ENCODE measurements around the gene ACAT2.
A peak's percentile ranks its signal among the peaks of the same experiment; 100 is the strongest.

ACAT2 gene

DNA sequence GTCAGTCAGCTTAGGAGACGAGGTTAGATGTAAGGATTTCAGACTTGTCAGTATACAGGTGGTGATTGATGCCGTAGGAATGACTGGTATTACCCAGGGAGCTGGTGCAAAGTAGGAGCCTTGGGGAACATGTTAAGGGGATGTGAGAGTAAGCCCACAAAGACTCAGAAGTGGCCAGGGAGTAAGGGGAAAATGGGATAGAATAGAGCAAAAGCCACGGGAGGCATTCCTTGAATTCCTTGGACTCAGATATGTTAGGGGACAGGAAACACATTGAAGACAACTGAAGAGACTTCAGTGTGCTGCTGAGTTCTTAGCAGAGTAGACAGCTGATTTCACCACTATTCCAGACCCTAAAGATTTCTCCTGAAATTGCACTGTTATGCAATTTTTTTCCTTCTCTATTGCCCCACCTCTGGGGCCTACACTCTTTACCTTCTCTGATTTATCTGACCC is 1.2 kb upstream of the ACAT2 start:
- Histone ChIP-seq H3K4me3 (no peak overlapping the region), H3K27ac (peak overlapping the region; percentile 21 to 93)
- no peak for DNase-seq (ENCODE audit: low spot score)
- TF ChIP-seq, protein P1, sequence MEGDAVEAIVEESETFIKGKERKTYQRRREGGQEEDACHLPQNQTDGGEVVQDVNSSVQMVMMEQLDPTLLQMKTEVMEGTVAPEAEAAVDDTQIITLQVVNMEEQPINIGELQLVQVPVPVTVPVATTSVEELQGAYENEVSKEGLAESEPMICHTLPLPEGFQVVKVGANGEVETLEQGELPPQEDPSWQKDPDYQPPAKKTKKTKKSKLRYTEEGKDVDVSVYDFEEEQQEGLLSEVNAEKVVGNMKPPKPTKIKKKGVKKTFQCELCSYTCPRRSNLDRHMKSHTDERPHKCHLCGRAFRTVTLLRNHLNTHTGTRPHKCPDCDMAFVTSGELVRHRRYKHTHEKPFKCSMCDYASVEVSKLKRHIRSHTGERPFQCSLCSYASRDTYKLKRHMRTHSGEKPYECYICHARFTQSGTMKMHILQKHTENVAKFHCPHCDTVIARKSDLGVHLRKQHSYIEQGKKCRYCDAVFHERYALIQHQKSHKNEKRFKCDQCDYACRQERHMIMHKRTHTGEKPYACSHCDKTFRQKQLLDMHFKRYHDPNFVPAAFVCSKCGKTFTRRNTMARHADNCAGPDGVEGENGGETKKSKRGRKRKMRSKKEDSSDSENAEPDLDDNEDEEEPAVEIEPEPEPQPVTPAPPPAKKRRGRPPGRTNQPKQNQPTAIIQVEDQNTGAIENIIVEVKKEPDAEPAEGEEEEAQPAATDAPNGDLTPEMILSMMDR (IDR thresholded peaks at IDR 0.05) = no peak

DNA sequence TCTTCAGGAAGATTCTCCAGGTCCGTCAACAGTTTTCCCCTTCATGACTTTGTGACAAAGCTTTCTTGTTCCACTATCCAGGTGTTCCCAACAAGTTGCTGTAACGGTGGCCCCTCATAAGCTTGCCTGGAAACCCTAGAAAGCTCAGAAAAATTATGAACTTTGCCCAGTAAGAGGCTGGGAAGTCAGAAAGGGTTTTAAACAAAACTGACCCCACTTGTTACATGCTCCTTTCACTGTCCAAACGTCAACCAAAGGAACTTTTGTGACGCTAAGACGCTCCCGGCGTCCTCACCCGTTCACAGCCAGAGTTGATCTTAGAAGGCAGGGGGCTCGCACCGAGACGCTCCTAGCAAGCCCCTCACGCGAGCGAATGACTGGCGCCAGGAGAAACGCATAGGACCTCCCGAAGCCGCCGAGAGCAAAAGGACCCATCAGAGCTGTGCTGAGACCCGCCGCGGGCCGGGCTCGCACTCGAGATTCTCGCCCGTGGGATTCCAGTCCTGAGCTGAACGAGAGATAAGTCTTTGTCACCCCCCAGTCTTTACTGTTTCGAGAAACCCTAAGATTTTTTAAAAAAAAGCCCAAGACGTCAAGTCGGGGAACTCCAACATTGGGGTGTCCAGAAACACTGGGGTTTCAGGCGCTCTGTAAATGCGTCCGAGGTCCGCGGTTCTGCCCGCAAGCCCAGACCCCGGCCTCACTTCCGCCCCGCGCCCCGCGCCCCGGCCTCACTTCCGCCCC is 544 bp upstream of the ACAT2 start:
- Histone ChIP-seq H3K4me3 (peak overlapping the region; percentile 74), H3K27ac (peak overlapping the region; percentile 93 to 94)
- TF ChIP-seq, protein P1 (IDR thresholded peaks at IDR 0.05) = no peak
- DNase-seq (ENCODE audit: low spot score) = peak; percentile 77

DNA sequence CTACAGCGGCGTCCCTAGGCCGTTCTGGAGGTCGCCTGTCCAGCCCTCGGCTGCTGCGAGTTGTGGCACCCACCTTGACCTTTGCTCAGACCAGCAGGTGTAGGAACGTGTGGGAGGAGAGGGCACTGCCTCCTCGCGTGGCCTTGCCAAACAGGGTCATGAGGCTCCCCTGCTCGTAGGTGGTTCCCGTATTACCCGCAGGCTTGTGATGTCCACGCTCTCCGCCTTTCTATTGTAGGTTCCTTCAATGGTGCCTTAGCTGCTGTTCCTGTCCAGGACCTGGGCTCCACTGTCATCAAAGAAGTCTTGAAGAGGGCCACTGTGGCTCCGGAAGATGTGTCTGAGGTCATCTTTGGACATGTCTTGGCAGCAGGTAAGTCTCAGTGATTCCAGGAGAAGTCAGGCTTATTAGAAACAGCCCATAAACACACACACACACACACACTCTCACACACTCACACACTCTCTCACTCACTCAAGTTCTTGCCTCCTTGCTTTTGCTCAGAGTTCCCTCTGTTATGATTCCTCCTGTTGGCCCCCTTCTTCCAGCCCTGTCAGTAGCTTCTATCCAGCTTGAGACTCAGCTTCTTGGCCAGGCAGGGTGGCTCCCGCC is 942 bp downstream of the ACAT2 start:
- TF ChIP-seq, protein P1 (IDR thresholded peaks at IDR 0.05) = no peak
- no peak for DNase-seq (ENCODE audit: low spot score)
- Histone ChIP-seq H3K4me3 (peak overlapping the region; percentile 74), H3K27ac (peak overlapping the region; percentile 93 to 94)

DNA sequence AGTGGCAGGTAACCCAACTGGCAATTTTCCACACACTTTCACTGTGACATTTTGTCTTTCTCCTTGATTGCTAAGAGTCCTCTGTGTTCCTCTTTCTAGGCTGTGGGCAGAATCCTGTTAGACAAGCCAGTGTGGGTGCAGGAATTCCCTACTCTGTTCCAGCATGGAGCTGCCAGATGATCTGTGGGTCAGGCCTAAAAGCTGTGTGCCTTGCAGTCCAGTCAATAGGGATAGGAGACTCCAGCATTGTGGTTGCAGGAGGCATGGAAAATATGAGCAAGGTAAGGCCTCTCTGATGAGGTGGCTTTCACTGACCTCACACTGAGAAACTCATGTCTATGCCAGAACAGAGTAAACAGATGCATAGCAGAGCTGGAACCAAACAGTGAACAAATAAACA is 5.1 kb downstream of the ACAT2 start:
- H3K4me3 ChIP-seq = no peak overlapping the region
- no peak for DNase-seq (ENCODE audit: low spot score)
- TF ChIP-seq, protein P1 (IDR thresholded peaks at IDR 0.05) = no peak
- no peak overlapping the region for H3K27ac ChIP-seq

DNA sequence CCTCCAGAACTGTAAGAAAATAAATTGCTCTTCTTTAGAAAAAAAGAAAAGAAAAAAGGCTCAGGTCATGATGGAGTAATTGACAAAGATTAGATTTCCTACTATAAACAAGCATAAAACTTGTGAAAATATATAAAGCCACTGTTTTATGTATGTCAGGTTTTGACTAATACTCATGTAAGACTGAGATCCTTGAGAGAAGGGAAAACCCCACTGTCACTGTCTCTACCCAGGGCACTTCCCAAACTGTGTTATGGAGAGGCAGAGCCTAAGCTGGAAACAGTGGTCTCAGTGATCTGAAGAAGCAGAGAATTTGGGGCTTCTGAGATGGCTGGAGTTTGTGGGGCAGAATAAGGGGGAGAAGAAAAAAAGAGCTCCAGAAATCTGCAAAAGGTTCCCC is 7.6 kb downstream of the ACAT2 start:
- TF ChIP-seq, protein P1 (IDR thresholded peaks at IDR 0.05) = no peak
- no peak overlapping the region for H3K4me3 ChIP-seq
- H3K27ac ChIP-seq = no peak overlapping the region
- no peak for DNase-seq (ENCODE audit: low spot score)

DNA sequence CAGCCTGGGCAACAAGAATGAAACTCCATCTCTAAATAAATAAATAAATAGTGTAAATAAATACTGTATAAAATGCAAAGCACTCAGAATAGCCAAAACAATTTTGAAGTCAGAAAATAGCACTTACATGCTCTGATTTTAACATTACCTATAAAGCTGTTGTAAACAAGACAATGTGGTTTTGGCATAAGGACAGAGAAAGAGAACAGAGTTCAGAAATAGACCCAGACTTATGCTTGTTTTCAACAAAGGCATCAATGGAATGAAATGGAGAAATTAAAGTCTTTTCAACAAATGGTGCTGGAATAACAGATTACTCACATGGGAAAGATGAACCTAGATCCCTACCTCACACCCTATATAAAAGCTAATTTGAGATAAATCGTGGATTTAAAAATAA is 10.4 kb downstream of the ACAT2 start:
- TF ChIP-seq, protein P1 (IDR thresholded peaks at IDR 0.05) = no peak
- Histone ChIP-seq H3K27ac (no peak overlapping the region), H3K4me3 (no peak overlapping the region)
- DNase-seq (ENCODE audit: low spot score) = no peak

Measured in coronary artery (tissue), 2 donors.